K562 (cell line): Measurements from ENCODE around the gene ACTR3. TPM values are rescaled to one million over a fixed set of nuclear protein-coding genes. Genes with fewer than 3 reads are reported as not detected.

Source experiments
- ATAC-seq: fragments of 200-7000 bp; cut with Tn5 transposase; 3 replicates; pipeline ENCODE4 v1.9.1; 2020; ENCODE audit warnings: moderate library complexity
- BruUV-seq: library from RNA; stranded (reverse); fragments of 400-500 nt; replicated peaks from 2 replicates; lab custom pipeline; 2021; lab: Mats Ljungman, UMichigan
- CTCF ChIA-PET: fragments of 300-600 bp; formaldehyde crosslinking; extraction: SDS; loops from one replicate; lab custom pipeline; 2021; ENCODE audit warnings: low intra/inter-chr PET ratio; lab: Yijun Ruan, JAX
- POLR2A ChIA-PET: fragments of 300-600, 350-650 bp; sonication (Branson Sonifier 250); formaldehyde crosslinking; extraction: SDS; loops from one replicate; lab custom pipeline; 2021; ENCODE audit warnings: antibody characterized with exemption, inconsistent platforms; lab: Yijun Ruan, JAX
- DNase-seq, 4 experiments: peaks; one replicate each; pipeline versions ENCODE4 v3.0.0 to v3.0.0-alpha.2; 2011 to 2018; ENCODE audit warnings: low spot score in 3 of 4, mixed read lengths in 3 of 4; ENCODE audit errors: extremely low read depth in 1 of 4
- FAIRE-seq: peaks from 2 replicates; lab custom pipeline; 2011; peaks lifted over from hg19 to GRCh38; lab: Jason Lieb, UNC
- H2AFZ ChIP-seq: 2 replicates; pipeline ENCODE4 v1.6.0; 2011; ENCODE audit warnings: low read depth, low read length, control low read depth, inconsistent platforms
- H3K27ac ChIP-seq: fragments of 200-600 bp; 3 replicates; pipeline ENCODE4 v1.8.0; 2011; ENCODE audit warnings: low read depth, mild to moderate bottlenecking, control low read depth, inconsistent platforms, low read length, moderate library complexity, mixed read lengths; ENCODE audit errors: extremely low read depth
- H3K27me3 ChIP-seq, 2 experiments: fragments of 300-600 bp in 1 of 2; 2 replicates in 1 of 2; 3 replicates in 1 of 2; pipeline versions ENCODE4 v1.6.0 to v1.8.0; 2011; ENCODE audit warnings: inconsistent platforms in 2 of 2, low read length in 2 of 2, mild to moderate bottlenecking in 1 of 2, mixed read lengths in 1 of 2, moderate library complexity in 1 of 2; ENCODE audit not compliant: control insufficient read depth in 2 of 2, insufficient read depth in 2 of 2
- H3K36me3 ChIP-seq: fragments of 300-600 bp; 3 replicates; pipeline ENCODE4 v1.8.0; 2011; ENCODE audit warnings: mild to moderate bottlenecking, low read length, inconsistent platforms; ENCODE audit not compliant: control insufficient read depth, insufficient read depth
- H3K4me1 ChIP-seq, 2 experiments: fragments of 200-600 bp in 1 of 2; replicated peaks in 1 of 2; 2 replicates in 1 of 2; 3 replicates in 1 of 2; pipeline versions ENCODE4 v1.5.1 to v1.8.0; 2011; ENCODE audit warnings: inconsistent platforms in 2 of 2, low read length in 2 of 2, mild to moderate bottlenecking in 1 of 2, mixed read lengths in 1 of 2, moderate library complexity in 1 of 2; ENCODE audit not compliant: control insufficient read depth in 2 of 2, insufficient read depth in 2 of 2
- H3K4me2 ChIP-seq: 2 replicates; pipeline ENCODE4 v1.6.1; 2011; ENCODE audit warnings: low read length, control low read depth, inconsistent platforms, mixed read lengths; ENCODE audit not compliant: insufficient read depth
- H3K4me3 ChIP-seq: fragments of 200-600 bp; sonication (generic), shearing (Covaris generic); 2 replicates; pipeline ENCODE4 v1.5.1; 2016; ENCODE audit warnings: control low read depth, inconsistent platforms
- H3K79me2 ChIP-seq: fragments of 200-600 bp; 3 replicates; pipeline ENCODE4 v1.8.0; 2011; ENCODE audit warnings: low read length, inconsistent platforms; ENCODE audit not compliant: control insufficient read depth, insufficient read depth
- H3K9ac ChIP-seq, 2 experiments: 2 replicates each; pipeline versions ENCODE4 v1.6.0 to v1.6.1; 2011; ENCODE audit warnings: low read depth in 2 of 2, low read length in 2 of 2, control low read depth in 1 of 2, inconsistent platforms in 1 of 2, mild to moderate bottlenecking in 1 of 2, mixed read lengths in 1 of 2; ENCODE audit not compliant: insufficient read depth in 1 of 2
- H3K9me1 ChIP-seq: one replicate; pipeline ENCODE4 v1.6.0; 2011; ENCODE audit warnings: inconsistent platforms, mild to moderate bottlenecking, low read length, moderate library complexity; ENCODE audit not compliant: control insufficient read depth, insufficient read depth
- H3K9me3 ChIP-seq: replicated peaks from 2 replicates; pipeline ENCODE4 v1.5.1; 2011; ENCODE audit warnings: low read depth, low read length, inconsistent platforms; ENCODE audit not compliant: control insufficient read depth, insufficient read depth
- H4K20me1 ChIP-seq: replicated peaks from 2 replicates; pipeline ENCODE4 v1.6.1; 2011; ENCODE audit warnings: low read length, inconsistent platforms, mixed read lengths; ENCODE audit not compliant: control insufficient read depth, insufficient read depth
- ELK3 ChIP-seq: fragments of 450-650 bp; formaldehyde crosslinking; IDR thresholded peaks from 2 replicates; pipeline ENCODE4 v1.4.0; 2020; ENCODE audit warnings: mild to moderate bottlenecking
- ZFP30 ChIP-seq: fragments of 250-450 bp; sonication (Bioruptor Pico); IDR thresholded peaks from 2 replicates; pipeline ENCODE4 v1.8.0; 2022; ENCODE audit warnings: moderate library complexity, mild to moderate bottlenecking, inconsistent platforms, borderline replicate concordance
- WGBS: fragments of 100-300 bp; shearing (Covaris generic); methylation state at CpG from one replicate; pipeline ENCODE4 v1.1.6; 2016; ENCODE audit warnings: low coverage, mixed read lengths; ENCODE audit not compliant: insufficient coverage; ENCODE audit errors: missing lambda C conversion rate; 5-methylcytosine and 5-hydroxymethylcytosine counted together
- in situ Hi-C: fragments of 300-500 bp; cut with MboI; formaldehyde crosslinking; loops from 4 replicates; pipeline ENCODE4 v1.15.0; 2018; ENCODE audit warnings: inconsistent platforms, mixed read lengths
- intact Hi-C: fragments of 100-400 bp; cut with micrococcal nuclease; formaldehyde crosslinking; loops from 2 replicates; pipeline ENCODE4 v1.14.2; 2022
- polyA plus RNA-seq, 8 experiments: library from polyadenylated mRNA; depleted of rRNA in 4 of 8; stranded (reverse) in 5 of 8; unstranded in 3 of 8; fragments of >200 nt; fragmentation: Nextera tagmentation in 2 of 8; fragmentation: Illumina TruSeq in 1 of 8; extraction: Ambion mirVana in 2 of 8; extraction: Trizol in 1 of 8; gene quantifications; 2 replicates each; pipeline versions ENCODE4 v1.2.1 to v1.2.3, GENCODE V29; 2011 to 2014; ENCODE audit warnings: inconsistent platforms in 1 of 8, missing spikeins in 1 of 8
- total RNA-seq, 7 experiments: library from RNA; depleted of rRNA in 6 of 7; stranded (reverse); fragments of >200 nt in 6 of 7; fragmentation: Illumina TruSeq in 2 of 7; extraction: Trizol in 2 of 7; gene quantifications; 2 replicates each; pipeline versions ENCODE4 v1.2.1 to v1.2.3, GENCODE V29; 2011 to 2021; ENCODE audit warnings: low replicate concordance in 1 of 7
- TF ChIP-seq, protein P1 (sequence below): fragments of 200-800 bp; sonication (Bioruptor generic); IDR thresholded peaks from 2 replicates; pipeline ENCODE4 v1.6.1; 2017; ENCODE audit warnings: missing genetic modification characterization, missing compliant biosample characterization

Gene ACTR3
- total and polyA plus RNA-seq, 9 of the 15 experiments (the other 6 are each of a cell fraction or from before 2014, with no cell fraction given), result 49.0 to 354 (median 249) TPM

DNA sequence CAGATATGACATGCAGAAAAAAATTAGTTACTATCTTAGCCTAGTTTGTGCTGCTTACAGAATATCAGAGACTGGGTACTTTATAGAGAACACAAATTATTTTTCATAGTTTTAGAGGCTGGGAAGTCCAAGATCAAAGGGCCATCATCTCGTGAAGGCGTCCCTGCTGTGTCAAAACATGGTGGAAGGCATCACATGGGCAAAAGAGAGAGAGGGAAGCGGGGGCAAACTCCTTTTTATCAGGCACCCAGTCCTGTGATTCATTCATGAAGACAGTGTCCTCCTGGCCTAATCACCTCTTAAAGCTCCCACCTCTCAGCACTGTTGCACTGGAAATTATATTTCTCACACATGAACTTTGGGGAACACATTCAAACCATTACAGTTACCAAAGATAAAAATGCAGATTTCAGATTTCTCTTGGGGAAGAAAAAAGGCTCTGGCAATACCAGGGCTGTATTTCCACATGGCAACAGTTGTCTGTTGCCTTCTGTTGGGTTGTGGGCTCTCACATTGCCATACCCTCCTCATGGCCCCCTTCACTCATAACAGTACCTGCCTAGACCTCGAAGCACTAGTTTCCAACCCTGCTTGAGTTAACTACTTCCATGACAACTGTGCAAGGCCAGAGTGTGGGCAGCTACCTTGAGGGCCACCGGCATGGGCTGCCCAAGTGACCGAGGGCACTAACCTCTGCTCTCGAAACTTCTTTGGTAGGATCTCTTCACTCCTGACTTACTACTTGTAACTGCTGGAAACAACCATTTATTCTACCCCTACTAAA lies 2.7 kb upstream of the ACTR3 start:
- H3K79me2 ChIP-seq, result peaks cover 44% of the 10 kb centered on the region
- FAIRE-seq (no peak), ATAC-seq (no peak), DNase-seq (peak in 1 of 4 experiments; percentile 19)
- H3K36me3 ChIP-seq, result no peaks in the 10 kb centered on the region
- ChIA-PET CTCF (no interaction called here), POLR2A (interaction anchor here (1.1 to 4.4 kb wide), 3 partner anchors 12 to 19 kb away, joined by 3 to 75 read pairs (median 3); no protein-coding TSS in a partner anchor)
- no peak overlapping the region for H3K4me3 ChIP-seq
- BruUV-seq, result no TSS peak
- H3K4me1 ChIP-seq, result peaks cover 7 to 22% of the 10 kb centered on the region in 2 experiments; a peak in 3 of 5 replicates
- H4K20me1 ChIP-seq, result no peaks in the 10 kb centered on the region
- H3K27ac ChIP-seq, result peak overlapping the region; percentile 45; the same call in 1 of the 3 replicates
- no peaks in the 10 kb centered on the region for H3K27me3 ChIP-seq
- TF ChIP-seq ZFP30 (CRISPR knock-in tag) (no peak), ELK3 (CRISPR knock-in tag) (no peak)
- TF ChIP-seq, protein P1, sequence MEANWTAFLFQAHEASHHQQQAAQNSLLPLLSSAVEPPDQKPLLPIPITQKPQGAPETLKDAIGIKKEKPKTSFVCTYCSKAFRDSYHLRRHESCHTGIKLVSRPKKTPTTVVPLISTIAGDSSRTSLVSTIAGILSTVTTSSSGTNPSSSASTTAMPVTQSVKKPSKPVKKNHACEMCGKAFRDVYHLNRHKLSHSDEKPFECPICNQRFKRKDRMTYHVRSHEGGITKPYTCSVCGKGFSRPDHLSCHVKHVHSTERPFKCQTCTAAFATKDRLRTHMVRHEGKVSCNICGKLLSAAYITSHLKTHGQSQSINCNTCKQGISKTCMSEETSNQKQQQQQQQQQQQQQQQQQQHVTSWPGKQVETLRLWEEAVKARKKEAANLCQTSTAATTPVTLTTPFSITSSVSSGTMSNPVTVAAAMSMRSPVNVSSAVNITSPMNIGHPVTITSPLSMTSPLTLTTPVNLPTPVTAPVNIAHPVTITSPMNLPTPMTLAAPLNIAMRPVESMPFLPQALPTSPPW, result peak; percentile 16; the same call in 1 of the 2 replicates
- 71% methylated on average over 7 of the region's 7 CpGs for WGBS
- peak overlapping the region; percentile 23; the same call in 1 of the 2 replicates for H3K4me2 ChIP-seq
- intact Hi-C loops, result no loop called here
- H3K9me3 ChIP-seq, result no peaks in the 10 kb centered on the region
- in situ Hi-C loops, result no loop called here
- H2AFZ ChIP-seq, result peak overlapping the region; percentile 61
- no peaks in the 10 kb centered on the region for H3K9me1 ChIP-seq
- no peak overlapping the region for H3K9ac ChIP-seq
